HEK293 (cell line): ENCODE data around the gene LMF1.

Experiments used
- HOXA7 ChIP-seq: sonication (generic); formaldehyde crosslinking; IDR thresholded peaks from 2 replicates; pipeline ENCODE4 v1.8.1; 2022; ENCODE audit warnings: missing genetic modification reagents, borderline replicate concordance
- TCF7L2 ChIP-seq: IDR thresholded peaks from 2 replicates; pipeline ENCODE4 v1.6.1; 2011; ENCODE audit warnings: low read depth, mild to moderate bottlenecking, inconsistent platforms, low read length, moderate library complexity, borderline replicate concordance
- ZBTB20 ChIP-seq: fragments of 450-650 bp; formaldehyde crosslinking; IDR thresholded peaks from 2 replicates; pipeline ENCODE4 v1.5.1; 2016; ENCODE audit warnings: missing biosample characterization, missing genetic modification characterization
- TF ChIP-seq, protein P1 (sequence below): sonication (generic); formaldehyde crosslinking; IDR thresholded peaks from 2 replicates; pipeline ENCODE4 v1.8.1; 2022; ENCODE audit warnings: mild to moderate bottlenecking, moderate library complexity, missing genetic modification reagents

DNA sequence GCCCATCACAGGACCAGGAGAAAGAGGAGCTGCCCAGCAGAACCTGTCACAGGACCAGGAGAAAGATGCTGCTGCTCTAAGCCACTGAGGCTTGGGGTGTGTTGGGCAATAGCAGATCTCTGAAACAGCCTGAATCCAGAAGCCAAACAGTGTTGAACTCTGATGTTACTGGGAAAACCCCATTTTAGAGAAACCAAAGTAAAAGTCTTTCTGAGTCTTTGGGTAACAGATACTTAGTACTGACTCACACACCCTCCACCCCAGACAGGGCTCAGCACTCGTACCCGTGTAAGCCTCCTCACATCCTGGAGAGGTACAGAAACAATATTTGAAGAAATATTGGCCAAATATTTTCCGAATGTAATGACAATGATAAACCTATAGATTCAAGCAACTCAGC is 87.4 kb downstream of the LMF1 start:
- TF ChIP-seq TCF7L2 (no peak), ZBTB20 (tag by site-specific recombination) (no peak), HOXA7 (CRISPR knock-in tag) (no peak)
- TF ChIP-seq, protein P1, sequence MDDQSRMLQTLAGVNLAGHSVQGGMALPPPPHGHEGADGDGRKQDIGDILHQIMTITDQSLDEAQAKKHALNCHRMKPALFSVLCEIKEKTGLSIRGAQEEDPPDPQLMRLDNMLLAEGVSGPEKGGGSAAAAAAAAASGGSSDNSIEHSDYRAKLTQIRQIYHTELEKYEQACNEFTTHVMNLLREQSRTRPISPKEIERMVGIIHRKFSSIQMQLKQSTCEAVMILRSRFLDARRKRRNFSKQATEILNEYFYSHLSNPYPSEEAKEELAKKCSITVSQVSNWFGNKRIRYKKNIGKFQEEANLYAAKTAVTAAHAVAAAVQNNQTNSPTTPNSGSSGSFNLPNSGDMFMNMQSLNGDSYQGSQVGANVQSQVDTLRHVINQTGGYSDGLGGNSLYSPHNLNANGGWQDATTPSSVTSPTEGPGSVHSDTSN (CRISPR knock-in tag) = no peak
